HL-60 (cell line): ENCODE results near the gene NTNG2.

Experiments used
- DNase-seq, 2 experiments: peaks; one replicate each; pipeline ENCODE4 v3.0.0-alpha.2; 2010 to 2020; ENCODE audit warnings: low read depth in 1 of 2, low spot score in 1 of 2
- H3K27ac ChIP-seq: fragments of 250-450 bp; sonication (Bioruptor Pico); replicated peaks from 2 replicates; pipeline ENCODE4 v1.5.1; 2020; ENCODE audit warnings: mild to moderate bottlenecking, moderate library complexity
- H3K27me3 ChIP-seq: fragments of 250-450 bp; sonication (Bioruptor Pico); 2 replicates; pipeline ENCODE4 v1.5.1; 2021; ENCODE audit warnings: mild to moderate bottlenecking, moderate library complexity; ENCODE audit not compliant: insufficient read depth, poor library complexity, severe bottlenecking
- H3K4me3 ChIP-seq: replicated peaks from 2 replicates; pipeline ENCODE4 v1.5.1; 2011; ENCODE audit warnings: mild to moderate bottlenecking, control low read depth, low read length; ENCODE audit not compliant: insufficient read depth
- GABPA ChIP-seq: IDR thresholded peaks from 2 replicates; pipeline ENCODE4 v1.6.1; 2012; ENCODE audit warnings: low read depth
- POLR2AphosphoS5 ChIP-seq: IDR thresholded peaks from 2 replicates; pipeline ENCODE4 v1.6.1; 2012; ENCODE audit warnings: low read depth
- SPI1 ChIP-seq: IDR thresholded peaks from 2 replicates; pipeline ENCODE4 v1.6.1; 2012; ENCODE audit warnings: low read depth, mild to moderate bottlenecking, borderline replicate concordance
- TF ChIP-seq, protein P1 (sequence below): IDR thresholded peaks from 2 replicates; pipeline ENCODE4 v1.6.1; 2012; ENCODE audit warnings: low read depth; ENCODE audit not compliant: insufficient replicate concordance
- TF ChIP-seq, protein P2 (sequence below): IDR thresholded peaks from one replicate; pipeline ENCODE4 v1.5.1; 2011; ENCODE audit warnings: low read length, control low read depth, inconsistent platforms; ENCODE audit not compliant: insufficient read depth

The NTNG2 gene

DNA sequence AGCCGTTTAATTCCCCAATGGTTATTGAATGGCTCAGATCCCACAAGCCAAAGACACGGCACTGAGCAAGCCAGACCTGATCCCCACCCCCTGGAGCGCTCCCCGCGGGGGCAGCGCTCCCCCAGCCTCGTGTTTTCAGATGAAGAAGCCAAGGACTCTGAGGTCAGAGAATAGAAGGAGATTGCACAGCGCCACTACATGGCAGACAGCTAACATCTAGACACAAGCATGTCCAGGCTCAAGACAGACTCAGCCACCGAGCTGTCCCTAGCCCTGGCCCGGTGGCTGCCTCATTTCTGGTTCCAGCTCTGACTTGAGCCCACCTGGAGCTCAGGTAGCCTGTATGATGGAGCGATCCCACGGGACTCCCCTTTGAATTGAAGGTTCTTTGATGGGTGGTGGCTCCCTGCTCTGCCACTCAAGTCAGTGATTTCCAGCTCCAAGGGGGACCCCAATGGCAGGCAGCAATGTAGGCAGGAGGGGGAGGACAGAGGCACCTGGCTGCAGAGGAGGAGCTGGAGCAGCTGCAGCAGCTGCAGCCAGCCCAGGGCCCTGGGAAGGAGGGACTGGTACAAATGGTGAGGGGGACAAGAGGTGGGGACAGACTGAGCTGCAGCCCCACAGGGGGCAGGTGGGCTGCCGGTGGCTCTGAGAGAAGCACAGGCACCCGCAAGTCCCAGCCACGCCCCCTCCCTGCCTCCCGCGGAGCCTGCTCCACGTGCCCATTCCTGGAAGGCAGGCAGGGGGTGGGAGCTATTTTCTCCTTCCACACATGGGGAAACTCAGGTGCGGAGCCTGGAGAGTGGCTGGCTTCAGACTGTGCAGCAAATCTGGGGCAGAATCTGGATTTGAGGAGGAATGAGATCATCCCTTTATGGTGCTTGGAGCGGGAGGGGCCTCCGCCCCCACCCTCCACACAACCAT, 40.2 kb downstream of the NTNG2 start:
- H3K27me3 ChIP-seq, result no peaks in the 10 kb centered on the region
- no peak overlapping the region for H3K27ac ChIP-seq
- no peak for DNase-seq
- TF ChIP-seq POLR2AphosphoS5, result no peak
- TF ChIP-seq, protein P1, sequence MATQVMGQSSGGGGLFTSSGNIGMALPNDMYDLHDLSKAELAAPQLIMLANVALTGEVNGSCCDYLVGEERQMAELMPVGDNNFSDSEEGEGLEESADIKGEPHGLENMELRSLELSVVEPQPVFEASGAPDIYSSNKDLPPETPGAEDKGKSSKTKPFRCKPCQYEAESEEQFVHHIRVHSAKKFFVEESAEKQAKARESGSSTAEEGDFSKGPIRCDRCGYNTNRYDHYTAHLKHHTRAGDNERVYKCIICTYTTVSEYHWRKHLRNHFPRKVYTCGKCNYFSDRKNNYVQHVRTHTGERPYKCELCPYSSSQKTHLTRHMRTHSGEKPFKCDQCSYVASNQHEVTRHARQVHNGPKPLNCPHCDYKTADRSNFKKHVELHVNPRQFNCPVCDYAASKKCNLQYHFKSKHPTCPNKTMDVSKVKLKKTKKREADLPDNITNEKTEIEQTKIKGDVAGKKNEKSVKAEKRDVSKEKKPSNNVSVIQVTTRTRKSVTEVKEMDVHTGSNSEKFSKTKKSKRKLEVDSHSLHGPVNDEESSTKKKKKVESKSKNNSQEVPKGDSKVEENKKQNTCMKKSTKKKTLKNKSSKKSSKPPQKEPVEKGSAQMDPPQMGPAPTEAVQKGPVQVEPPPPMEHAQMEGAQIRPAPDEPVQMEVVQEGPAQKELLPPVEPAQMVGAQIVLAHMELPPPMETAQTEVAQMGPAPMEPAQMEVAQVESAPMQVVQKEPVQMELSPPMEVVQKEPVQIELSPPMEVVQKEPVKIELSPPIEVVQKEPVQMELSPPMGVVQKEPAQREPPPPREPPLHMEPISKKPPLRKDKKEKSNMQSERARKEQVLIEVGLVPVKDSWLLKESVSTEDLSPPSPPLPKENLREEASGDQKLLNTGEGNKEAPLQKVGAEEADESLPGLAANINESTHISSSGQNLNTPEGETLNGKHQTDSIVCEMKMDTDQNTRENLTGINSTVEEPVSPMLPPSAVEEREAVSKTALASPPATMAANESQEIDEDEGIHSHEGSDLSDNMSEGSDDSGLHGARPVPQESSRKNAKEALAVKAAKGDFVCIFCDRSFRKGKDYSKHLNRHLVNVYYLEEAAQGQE, result no peak
- TF ChIP-seq, protein P2, sequence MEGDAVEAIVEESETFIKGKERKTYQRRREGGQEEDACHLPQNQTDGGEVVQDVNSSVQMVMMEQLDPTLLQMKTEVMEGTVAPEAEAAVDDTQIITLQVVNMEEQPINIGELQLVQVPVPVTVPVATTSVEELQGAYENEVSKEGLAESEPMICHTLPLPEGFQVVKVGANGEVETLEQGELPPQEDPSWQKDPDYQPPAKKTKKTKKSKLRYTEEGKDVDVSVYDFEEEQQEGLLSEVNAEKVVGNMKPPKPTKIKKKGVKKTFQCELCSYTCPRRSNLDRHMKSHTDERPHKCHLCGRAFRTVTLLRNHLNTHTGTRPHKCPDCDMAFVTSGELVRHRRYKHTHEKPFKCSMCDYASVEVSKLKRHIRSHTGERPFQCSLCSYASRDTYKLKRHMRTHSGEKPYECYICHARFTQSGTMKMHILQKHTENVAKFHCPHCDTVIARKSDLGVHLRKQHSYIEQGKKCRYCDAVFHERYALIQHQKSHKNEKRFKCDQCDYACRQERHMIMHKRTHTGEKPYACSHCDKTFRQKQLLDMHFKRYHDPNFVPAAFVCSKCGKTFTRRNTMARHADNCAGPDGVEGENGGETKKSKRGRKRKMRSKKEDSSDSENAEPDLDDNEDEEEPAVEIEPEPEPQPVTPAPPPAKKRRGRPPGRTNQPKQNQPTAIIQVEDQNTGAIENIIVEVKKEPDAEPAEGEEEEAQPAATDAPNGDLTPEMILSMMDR, result no peak
- TF ChIP-seq GABPA, result no peak
- TF ChIP-seq SPI1, result no peak
- H3K4me3 ChIP-seq, result no peak overlapping the region

DNA sequence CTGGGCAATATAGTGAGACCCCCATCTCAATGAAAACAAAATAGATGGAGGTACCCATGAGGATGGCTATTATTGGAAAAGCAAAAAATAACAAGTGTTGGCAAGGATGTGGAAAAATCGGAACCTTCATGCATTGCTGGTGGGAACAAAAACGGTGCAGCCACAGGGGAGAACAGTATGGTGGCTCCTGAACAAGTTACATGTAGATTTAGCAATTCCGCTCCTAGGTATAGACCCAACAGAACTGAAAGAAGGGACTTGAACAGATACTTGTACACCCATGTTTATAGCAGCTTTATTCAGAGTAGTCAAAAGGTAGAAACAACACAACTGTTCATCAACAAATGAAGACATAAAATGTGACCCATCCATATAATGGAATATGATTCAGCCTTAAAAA, 43.0 kb downstream of the NTNG2 start:
- Histone ChIP-seq H3K27ac (no peak overlapping the region), H3K4me3 (no peak overlapping the region), H3K27me3 (no peaks in the 10 kb centered on the region)
- TF ChIP-seq POLR2AphosphoS5 (no peak), GABPA (no peak), SPI1 (no peak)
- TF ChIP-seq, protein P1, result no peak
- TF ChIP-seq, protein P2, result no peak
- no peak for DNase-seq

DNA sequence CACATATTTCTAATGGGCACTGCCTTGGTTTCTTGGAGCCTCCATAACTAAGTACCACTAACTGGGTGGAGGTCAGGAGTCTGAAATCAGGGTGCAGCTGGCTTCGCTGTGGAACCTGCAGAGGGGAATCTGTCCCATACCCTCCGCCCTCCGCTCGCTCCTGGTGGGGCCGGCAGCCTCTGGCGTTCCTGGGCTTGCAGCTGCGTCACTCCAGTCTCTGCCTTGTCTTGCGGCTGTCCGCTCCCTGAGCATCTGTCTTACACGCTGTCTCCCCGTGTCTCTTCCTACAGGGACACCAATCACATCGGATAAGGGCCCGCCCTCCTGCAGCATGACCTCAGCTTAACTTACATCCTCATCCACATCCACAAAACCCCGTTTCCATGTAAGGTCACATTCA, 45.4 kb downstream of the NTNG2 start:
- Histone ChIP-seq H3K27me3 (no peaks in the 10 kb centered on the region), H3K27ac (no peak overlapping the region), H3K4me3 (no peak overlapping the region)
- DNase-seq, result no peak
- TF ChIP-seq, protein P1, result no peak
- TF ChIP-seq POLR2AphosphoS5 (no peak), SPI1 (no peak)
- TF ChIP-seq, protein P2, result no peak
